Pancreas (tissue), 10 donors: Measurements from ENCODE around the gene PRKCE. TPM values are rescaled to one million over a fixed set of nuclear protein-coding genes. Genes with fewer than 3 reads are reported as not detected.

Source experiments
- ATAC-seq, 4 donors: fragments of 200-7000 bp; cut with Tn5 transposase; one replicate each; pipeline versions ENCODE4 v1.8.0 to v1.9.1; 2020; ENCODE audit warnings: mild to moderate bottlenecking in 4 of 4, moderate library complexity in 4 of 4
- DNase-seq, 6 donors: peaks; one replicate each; pipeline ENCODE4 v3.0.0-alpha.2; 2020
- FAIRE-seq: peaks from 2 replicates; lab custom pipeline; 2012; peaks lifted over from hg19 to GRCh38; lab: Jason Lieb, UNC
- H3K27ac ChIP-seq, 4 donors: fragments of 200-600 bp; sonication (generic); 1 replicate in 3 of 4; 2 replicates in 1 of 4; pipeline versions ENCODE4 v1.5.0 to v1.8.0; 2020
- H3K27me3 ChIP-seq, 4 donors: fragments of 200-600 bp; one replicate each; pipeline ENCODE4 v1.8.0; 2021
- H3K36me3 ChIP-seq, 3 donors: fragments of 200-600 bp; sonication (generic) in 1 of 3; one replicate each; pipeline versions ENCODE4 v1.5.0 to v1.8.0; 2020 to 2021
- H3K4me1 ChIP-seq, 3 donors: fragments of 200-600 bp; one replicate each; pipeline ENCODE4 v1.8.0; 2021
- H3K4me3 ChIP-seq, 4 donors: fragments of 200-600 bp; sonication (generic) in 2 of 4; one replicate each; pipeline versions ENCODE4 v1.5.0 to v1.8.0; 2020 to 2021
- H3K9me3 ChIP-seq, 4 donors: fragments of 200-600 bp; one replicate each; pipeline ENCODE4 v1.8.0; 2021
- WGBS, 2 donors: extraction: QIAGEN DNeasy Blood & Tissue Kit; methylation state at CpG; one replicate each; pipeline ENCODE4 v1.1.7; 2013; 5-methylcytosine and 5-hydroxymethylcytosine counted together
- intact Hi-C, 3 donors: fragments of 100-400 bp; cut with DNase I; formaldehyde crosslinking; loops; one replicate each; pipeline versions ENCODE4 v1.11.1 to v1.14.2; 2022
- polyA plus RNA-seq, 2 donors: library from polyadenylated mRNA; stranded (reverse); fragments of 200-250 nt; gene quantifications; one replicate each; pipeline ENCODE4 v1.2.3, GENCODE V29; 2013
- total RNA-seq, 6 donors: library from RNA; stranded (reverse); fragmentation: NEBNext Ultra II Directional in 4 of 6; extraction: Animal tissue kit (Norgen Biotek cat#: 25700) in 4 of 6; gene quantifications; one replicate each; pipeline versions ENCODE4 v1.2.1 to v1.2.4, GENCODE V29; 2021 to 2023
- TF ChIP-seq, protein P1 (sequence below), 4 donors: fragments of 200-600 bp; sonication (generic) in 3 of 4; IDR thresholded peaks; one replicate each; pipeline versions ENCODE4 v1.5.0 to v1.8.0; 2021; ENCODE audit warnings: antibody characterized with exemption in 4 of 4
- donor health status: healthy with polysubstance abuse.
- donor health status: DM: no; HTN: no; CAD: no; lungs with moderate emphysema.
- donor health status: DM: no; HTN: no; CAD: no.
- donor health status: control.
- donor health status: control.
- donor health status: Bipolar disorder and iron deficiency.
- donor health status: DM: yes; HTN: yes; CAD: no.
- donor health status: DM: no; HTN: no; CAD: no.
- donor health status: DM: no; HTN: no; CAD: no.
- donor health status: DM: yes; HTN: yes; CAD: no.

PRKCE gene
- total and polyA plus RNA-seq, 8 donors, result 4.0 to 19.4 (median 10.0) TPM

DNA sequence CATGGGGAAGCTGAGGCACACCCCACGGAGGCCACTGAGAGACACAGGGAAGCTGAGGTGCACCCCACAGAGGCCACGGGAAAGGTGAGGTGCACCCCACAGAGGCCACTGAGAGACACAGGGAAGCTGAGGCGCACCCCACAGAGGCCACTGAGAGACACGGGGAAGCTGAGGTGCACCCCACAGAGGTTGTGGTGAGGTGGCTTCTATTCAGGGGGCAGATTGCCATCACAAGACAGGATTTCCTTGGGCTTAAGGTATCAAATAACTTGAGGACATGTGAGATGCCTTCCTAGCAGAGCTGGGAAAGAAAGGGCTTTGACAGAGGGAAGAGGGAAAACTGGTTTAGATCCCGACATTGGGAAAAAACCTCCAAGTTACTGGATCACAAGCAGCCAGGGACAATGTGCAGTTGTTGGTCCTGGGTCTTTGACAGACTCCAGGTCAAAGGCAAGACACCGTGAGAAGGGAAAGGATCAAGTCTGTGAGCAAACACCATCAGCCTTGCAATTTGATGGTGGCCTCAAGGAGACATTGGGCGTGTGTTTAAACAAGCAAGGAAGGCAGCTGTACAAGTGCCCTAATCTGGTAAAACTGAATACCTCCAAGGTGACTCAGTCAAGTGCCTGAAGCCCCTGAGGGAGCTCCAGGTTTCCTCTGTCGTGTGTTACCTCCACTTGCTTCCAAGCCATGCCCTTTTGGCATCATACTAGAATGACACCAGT, 512.5 kb downstream of the PRKCE start:
- FAIRE-seq, result no peak
- H3K4me3 ChIP-seq, result no peak overlapping the region
- DNase-seq, result no peak
- H3K9me3 ChIP-seq, result no peaks in the 10 kb centered on the region
- no peak overlapping the region for H3K27ac ChIP-seq
- H3K4me1 ChIP-seq, result no peaks in the 10 kb centered on the region
- TF ChIP-seq, protein P1, sequence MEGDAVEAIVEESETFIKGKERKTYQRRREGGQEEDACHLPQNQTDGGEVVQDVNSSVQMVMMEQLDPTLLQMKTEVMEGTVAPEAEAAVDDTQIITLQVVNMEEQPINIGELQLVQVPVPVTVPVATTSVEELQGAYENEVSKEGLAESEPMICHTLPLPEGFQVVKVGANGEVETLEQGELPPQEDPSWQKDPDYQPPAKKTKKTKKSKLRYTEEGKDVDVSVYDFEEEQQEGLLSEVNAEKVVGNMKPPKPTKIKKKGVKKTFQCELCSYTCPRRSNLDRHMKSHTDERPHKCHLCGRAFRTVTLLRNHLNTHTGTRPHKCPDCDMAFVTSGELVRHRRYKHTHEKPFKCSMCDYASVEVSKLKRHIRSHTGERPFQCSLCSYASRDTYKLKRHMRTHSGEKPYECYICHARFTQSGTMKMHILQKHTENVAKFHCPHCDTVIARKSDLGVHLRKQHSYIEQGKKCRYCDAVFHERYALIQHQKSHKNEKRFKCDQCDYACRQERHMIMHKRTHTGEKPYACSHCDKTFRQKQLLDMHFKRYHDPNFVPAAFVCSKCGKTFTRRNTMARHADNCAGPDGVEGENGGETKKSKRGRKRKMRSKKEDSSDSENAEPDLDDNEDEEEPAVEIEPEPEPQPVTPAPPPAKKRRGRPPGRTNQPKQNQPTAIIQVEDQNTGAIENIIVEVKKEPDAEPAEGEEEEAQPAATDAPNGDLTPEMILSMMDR (IDR thresholded peaks at IDR 0.05), result no peak
- ATAC-seq, result no peak
- H3K36me3 ChIP-seq, result no peaks in the 10 kb centered on the region
- intact Hi-C loops, result no loop called here
- H3K27me3 ChIP-seq, result no peaks in the 10 kb centered on the region
- WGBS, 2 donors, result 83 to 90% methylated on average over 8 of the region's 8 CpGs

DNA sequence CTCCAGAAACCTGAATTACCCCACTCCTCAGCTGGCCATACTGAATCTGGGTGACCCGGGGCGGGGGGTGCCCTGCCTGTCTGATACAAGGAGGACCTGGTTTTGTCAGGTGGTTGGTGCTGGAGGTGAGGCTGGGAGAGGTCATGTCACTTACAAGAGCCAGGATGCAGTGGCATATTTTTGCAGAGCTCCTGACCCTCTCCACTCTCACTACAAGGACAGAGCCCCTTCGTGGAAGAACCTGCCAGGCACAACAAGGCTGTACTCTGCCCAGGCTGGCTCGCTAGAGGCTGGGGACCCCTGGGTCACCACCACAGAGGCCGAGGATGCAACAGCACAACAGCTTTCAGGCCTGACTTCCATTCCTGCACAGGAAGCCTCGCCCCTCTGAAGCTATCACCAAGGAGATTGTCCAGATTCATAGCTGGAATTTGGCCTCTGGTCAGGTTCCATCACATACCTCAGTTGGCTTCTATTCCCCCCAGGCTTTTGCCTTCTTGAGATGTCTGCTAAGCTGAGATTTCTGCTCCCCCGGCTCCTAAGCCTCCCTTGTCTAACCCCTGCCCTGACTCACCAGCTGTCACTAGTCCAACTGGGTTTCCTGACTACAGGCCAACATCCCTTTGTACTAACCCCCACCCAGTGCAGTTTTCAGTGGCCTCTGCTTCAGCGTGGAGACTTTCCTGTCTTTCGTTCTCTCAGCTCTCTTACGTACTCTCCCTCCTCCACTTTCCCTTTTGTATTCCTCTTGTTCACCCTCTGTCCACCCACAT, 513.2 kb downstream of the PRKCE start:
- H3K27me3 ChIP-seq, result no peaks in the 10 kb centered on the region
- no peak overlapping the region for H3K4me3 ChIP-seq
- DNase-seq (peak in 2 of 6 donors; percentile 29 to 33), FAIRE-seq (no peak), ATAC-seq (peak in 3 of 4 donors; percentile 69 to 71 (median 70))
- H3K4me1 ChIP-seq, result no peaks in the 10 kb centered on the region
- H3K27ac ChIP-seq, result no peak overlapping the region
- H3K9me3 ChIP-seq, result no peaks in the 10 kb centered on the region
- TF ChIP-seq, protein P1 (IDR thresholded peaks at IDR 0.05), result no peak
- WGBS, 2 donors, result 84 to 86% methylated on average over 10 of the region's 10 CpGs
- H3K36me3 ChIP-seq, result no peaks in the 10 kb centered on the region
- intact Hi-C loops, result no loop called here

DNA sequence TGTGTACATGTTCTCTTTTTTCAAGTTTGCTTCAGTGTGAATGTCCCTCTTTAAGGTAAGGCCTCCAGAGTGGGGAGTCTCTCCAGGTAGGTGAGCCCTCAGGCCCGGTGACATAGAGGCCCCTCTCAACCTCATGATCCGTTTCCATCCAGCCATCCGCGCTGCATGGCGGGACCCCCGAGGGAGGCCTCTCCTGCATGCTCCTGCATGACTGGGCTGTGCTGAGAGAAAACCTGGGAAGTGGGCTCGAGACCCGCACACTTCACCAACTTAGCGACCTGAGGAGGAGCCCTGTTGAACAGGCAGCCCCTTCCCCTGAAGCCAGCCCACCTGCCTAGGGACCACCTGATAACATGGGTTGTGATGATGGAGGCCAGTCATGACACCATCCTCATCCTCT, 514.4 kb downstream of the PRKCE start:
- DNase-seq (no peak), FAIRE-seq (no peak), ATAC-seq (no peak)
- H3K4me3 ChIP-seq, result no peak overlapping the region
- intact Hi-C loops, result no loop called here
- H3K4me1 ChIP-seq, result no peaks in the 10 kb centered on the region
- TF ChIP-seq, protein P1 (IDR thresholded peaks at IDR 0.05), result no peak
- no peaks in the 10 kb centered on the region for H3K9me3 ChIP-seq
- WGBS, 2 donors, result 97 to 98% methylated on average over 9 of the region's 9 CpGs
- H3K27ac ChIP-seq, result no peak overlapping the region
- H3K36me3 ChIP-seq, result no peaks in the 10 kb centered on the region
- H3K27me3 ChIP-seq, result no peaks in the 10 kb centered on the region

DNA sequence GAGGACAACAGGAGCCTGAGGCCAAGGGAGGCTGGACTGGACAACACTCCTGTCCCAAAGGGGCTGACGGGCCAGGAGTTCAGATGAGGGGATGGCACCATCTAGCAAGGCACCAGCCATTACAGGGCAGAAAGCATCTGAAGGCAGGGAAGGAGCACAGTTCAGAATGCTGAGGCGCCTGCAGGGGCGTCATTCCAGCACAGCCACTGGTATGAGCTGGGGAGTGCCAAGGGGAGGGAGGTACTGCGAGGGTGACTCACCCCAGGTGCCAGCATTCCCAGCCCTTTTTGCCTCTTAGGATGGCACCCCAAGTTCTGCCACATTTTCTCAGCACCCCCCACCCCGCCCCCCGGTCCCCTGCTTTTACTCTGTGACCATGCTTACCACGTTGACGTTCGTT, 515.9 kb downstream of the PRKCE start:
- DNase-seq (no peak), FAIRE-seq (no peak), ATAC-seq (no peak)
- Histone ChIP-seq H3K9me3 (no peaks in the 10 kb centered on the region), H3K27me3 (no peaks in the 10 kb centered on the region), H3K4me3 (no peak overlapping the region), H3K27ac (no peak overlapping the region), H3K36me3 (no peaks in the 10 kb centered on the region), H3K4me1 (no peaks in the 10 kb centered on the region)
- 93 to 96% methylated on average over 9 of the region's 9 CpGs for WGBS, 2 donors
- TF ChIP-seq, protein P1 (IDR thresholded peaks at IDR 0.05), result no peak
- intact Hi-C loops, result no loop called here

DNA sequence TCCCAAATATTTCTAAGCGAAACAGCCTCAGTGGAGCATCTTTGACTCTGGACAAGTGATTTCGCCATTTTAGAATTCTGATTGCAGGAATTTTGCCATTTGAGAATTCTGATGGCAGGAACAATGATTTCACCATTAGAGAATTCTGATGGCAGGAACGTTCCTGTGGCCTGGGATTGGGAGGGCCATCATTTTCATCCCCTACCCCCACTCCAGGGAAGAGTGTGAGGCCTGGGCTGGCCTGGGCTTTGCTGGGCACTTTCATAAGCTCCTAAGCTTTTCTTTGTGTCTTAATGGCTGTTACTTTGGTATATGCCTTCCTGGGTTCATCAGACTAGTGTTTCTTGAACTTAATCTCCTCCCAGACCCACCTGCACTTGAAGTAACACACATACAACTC, 516.4 kb downstream of the PRKCE start:
- no peak overlapping the region for H3K4me3 ChIP-seq
- ATAC-seq, result no peak
- TF ChIP-seq, protein P1 (IDR thresholded peaks at IDR 0.05), result no peak
- no peak for DNase-seq
- H3K27me3 ChIP-seq, result no peaks in the 10 kb centered on the region
- no peaks in the 10 kb centered on the region for H3K4me1 ChIP-seq
- WGBS, 2 donors, result 89 to 95% methylated on average over 3 of the region's 3 CpGs
- FAIRE-seq, result no peak
- intact Hi-C loops, result no loop called here
- H3K9me3 ChIP-seq, result no peaks in the 10 kb centered on the region
- no peak overlapping the region for H3K27ac ChIP-seq
- H3K36me3 ChIP-seq, result no peaks in the 10 kb centered on the region
